Stomach (tissue), 4 donors: ENCODE results near the gene GRIN2C.

Experiments
- CTCF ChIP-seq, 7 experiments: fragments of 450-650 bp in 4 of 7; fragments of 200-600 bp in 3 of 7; sonication (generic) in 3 of 7; IDR thresholded peaks; one replicate each; pipeline ENCODE4 v1.5.1; 2016 to 2019; ENCODE audit warnings: antibody characterized with exemption in 7 of 7, control low read depth in 2 of 7, mild to moderate bottlenecking in 1 of 7
- EP300 ChIP-seq: sonication (generic); formaldehyde crosslinking; IDR thresholded peaks from one replicate; pipeline ENCODE4 v1.6.1; 2017; ENCODE audit warnings: antibody characterized with exemption
- POLR2A ChIP-seq, 4 donors: fragments of 450-650 bp; IDR thresholded peaks; one replicate each; pipeline ENCODE4 v1.6.1; 2016; ENCODE audit warnings: antibody characterized with exemption in 4 of 4, control low read depth in 2 of 4, mild to moderate bottlenecking in 1 of 4, moderate library complexity in 1 of 4
- POLR2AphosphoS5 ChIP-seq, 3 donors: sonication (generic); formaldehyde crosslinking; IDR thresholded peaks; one replicate each; pipeline ENCODE4 v1.6.1; 2016; ENCODE audit warnings: antibody characterized with exemption in 3 of 3

- TF ChIP-seq CTCF (IDR thresholded peaks at IDR 0.05) = no peak
- no peak for TF ChIP-seq POLR2A (IDR thresholded peaks at IDR 0.05)
- no peak for TF ChIP-seq POLR2AphosphoS5 (IDR thresholded peaks at IDR 0.05)
- no peak for TF ChIP-seq EP300
Measured at GRCh38 chr17:74840989-74841666, 18.6 kb downstream of the GRIN2C start.
